ENCODE measurements around the gene ARFGEF3. TPM values are rescaled to one million over a fixed set of nuclear protein-coding genes. Genes with fewer than 3 reads are reported as not detected.
"Not testable (repeated sequence)": the region's sequence is repeated elsewhere in the genome, so short reads cannot be mapped to it uniquely, and the experiment has no call there.

Gene ARFGEF3
- total and polyA plus RNA-seq, 4 donors: 0.06 to 0.33 (median 0.16) TPM

- Histone ChIP-seq H3K27ac (ENCODE audit: low read depth in 1 of 2, low read length in 2 of 2) (no peak overlapping the region), H3K4me1 (ENCODE audit: control insufficient read depth in 4 of 4, insufficient read depth in 4 of 4, low read length in 3 of 4) (no peaks in the 10 kb centered on the region), H3K36me3 (ENCODE audit: control insufficient read depth in 4 of 4, insufficient read depth in 3 of 4, low read depth in 1 of 4, low read length in 3 of 4) (no peaks in the 10 kb centered on the region), H3K27me3 (ENCODE audit: control insufficient read depth in 4 of 4, insufficient read depth in 4 of 4, low read length in 3 of 4) (no peaks in the 10 kb centered on the region), H3K9ac (ENCODE audit: low read depth in 1 of 2, low read length in 2 of 2) (no peak overlapping the region), H3K4me3 (ENCODE audit: low read depth in 1 of 3, low read length in 3 of 3) (no peak overlapping the region), H3K9me3 (ENCODE audit: control insufficient read depth in 4 of 4, low read length in 3 of 4) (no peaks in the 10 kb centered on the region)
- TF ChIP-seq TAF1 (conservative IDR thresholded peaks at IDR 0.05): no peak
- no peak for TF ChIP-seq ATF3 (IDR thresholded peaks at IDR 0.05)
- TF ChIP-seq HNF4A (conservative IDR thresholded peaks at IDR 0.05): no peak
- TF ChIP-seq REST (IDR thresholded peaks at IDR 0.05): no peak
- no peak for TF ChIP-seq FOXA1 (IDR thresholded peaks at IDR 0.05)
- no peak for TF ChIP-seq YY1 (IDR thresholded peaks at IDR 0.05)
- TF ChIP-seq ZBTB33 (IDR thresholded peaks at IDR 0.05): no peak
- no peak for TF ChIP-seq SP1 (IDR thresholded peaks at IDR 0.05)
- no peak for TF ChIP-seq MAX (IDR thresholded peaks at IDR 0.05)
- TF ChIP-seq CTCF (IDR thresholded peaks at IDR 0.05; ENCODE audit: low read depth, low read length, missing input control): no peak
- TF ChIP-seq GABPA (IDR thresholded peaks at IDR 0.05 in 1 of 2, conservative IDR thresholded peaks at IDR 0.05 in 1 of 2): no peak
- TF ChIP-seq FOXA2 (IDR thresholded peaks at IDR 0.05): no peak
- TF ChIP-seq HNF4G (IDR thresholded peaks at IDR 0.05): no peak
- no peak for TF ChIP-seq NR2F2 (IDR thresholded peaks at IDR 0.05)
- no peak for TF ChIP-seq JUND (IDR thresholded peaks at IDR 0.05)
- no peak for TF ChIP-seq EGR1 (IDR thresholded peaks at IDR 0.05; ENCODE audit: low read depth in 2 of 2)
- TF ChIP-seq RXRA (IDR thresholded peaks at IDR 0.05): no peak
- WGBS: 97% methylated on average over 1 of the region's 1 CpG
- DNase-seq (ENCODE audit: low spot score): no peak
Observed at GRCh38 chr6:138357928-138358327, 196.2 kb downstream of the ARFGEF3 start.

- WGBS: 95% methylated on average over 8 of the region's 8 CpGs
- DNase-seq (ENCODE audit: low spot score); H3K36me3 ChIP-seq (ENCODE audit: control insufficient read depth in 4 of 4, insufficient read depth in 3 of 4, low read depth in 1 of 4, low read length in 3 of 4); H3K9ac ChIP-seq (ENCODE audit: low read depth in 1 of 2, low read length in 2 of 2); H3K9me3 ChIP-seq (ENCODE audit: control insufficient read depth in 4 of 4, low read length in 3 of 4); H3K27ac ChIP-seq (ENCODE audit: low read depth in 1 of 2, low read length in 2 of 2); H3K4me3 ChIP-seq (ENCODE audit: low read depth in 1 of 3, low read length in 3 of 3); H3K27me3 ChIP-seq (ENCODE audit: control insufficient read depth in 4 of 4, insufficient read depth in 4 of 4, low read length in 3 of 4): not testable (repeated sequence)
- peaks cover 1 to 11% (median 6%) of the 10 kb centered on the region in 4 donors for H3K4me1 ChIP-seq (ENCODE audit: control insufficient read depth in 4 of 4, insufficient read depth in 4 of 4, low read length in 3 of 4)
Observed at GRCh38 chr6:138368684-138369083, 206.9 kb downstream of the ARFGEF3 start.
